ENCODE results near the gene METAP1. TPM values are rescaled to one million over a fixed set of nuclear protein-coding genes. Genes with fewer than 3 reads are reported as not detected.
A peak's percentile ranks its signal among the peaks of the same experiment; 100 is the strongest.
"Not testable (repeated sequence)": the region's sequence is repeated elsewhere in the genome, so short reads cannot be mapped to it uniquely, and the experiment has no call there.

METAP1 gene
- total RNA-seq, 1 donor from 2014 or later = 34.0 TPM

DNA sequence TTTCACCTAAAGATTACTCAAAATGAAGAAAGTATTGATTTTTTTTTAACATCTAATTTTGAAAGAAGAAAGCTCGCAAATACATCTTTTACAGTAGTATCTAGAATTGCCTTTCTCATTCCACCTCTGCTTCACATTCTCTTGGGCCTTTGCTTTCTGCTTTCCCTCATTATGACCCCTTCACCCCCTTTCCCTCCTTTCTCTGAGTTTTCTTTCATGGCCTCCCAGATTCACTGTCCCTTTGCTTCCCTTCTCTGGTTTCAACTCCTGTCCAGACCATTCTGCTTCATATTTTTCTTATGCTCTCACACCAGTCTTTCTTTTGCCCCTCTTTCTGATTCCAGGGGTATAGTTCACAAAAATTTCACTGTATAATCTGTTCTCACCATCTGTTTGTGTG, 64.0 kb downstream of the METAP1 start:
- DNase-seq = no peak

DNA sequence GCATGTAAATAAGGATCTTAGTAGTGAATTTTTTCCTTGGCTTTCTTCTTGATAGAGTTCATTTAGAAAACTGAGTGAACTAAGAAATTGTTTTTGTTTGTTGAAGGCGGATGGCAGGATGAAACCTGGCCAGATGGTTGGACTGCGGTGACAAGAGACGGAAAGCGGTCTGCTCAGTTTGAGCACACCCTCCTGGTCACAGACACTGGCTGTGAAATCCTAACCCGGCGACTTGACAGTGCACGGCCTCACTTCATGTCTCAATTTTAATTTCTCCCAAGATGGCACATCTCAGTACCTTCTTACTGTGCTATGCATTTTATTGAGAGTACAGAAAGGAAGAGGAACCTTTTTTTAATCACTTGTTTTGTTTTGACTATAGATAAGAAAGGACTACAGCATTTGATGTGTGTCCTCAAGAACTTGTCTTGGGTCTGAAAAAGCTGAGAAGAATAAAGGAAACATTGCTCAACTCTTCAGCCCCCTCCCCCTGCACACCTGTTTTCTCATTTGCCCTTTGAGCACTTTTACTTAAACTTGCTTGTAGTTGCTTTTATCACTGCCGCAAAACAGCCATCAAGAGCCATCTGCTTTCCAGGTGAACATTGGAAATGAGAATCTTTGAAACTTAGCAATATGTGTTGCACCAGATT, 65.7 kb downstream of the METAP1 start:
- DNase-seq = no peak

DNA sequence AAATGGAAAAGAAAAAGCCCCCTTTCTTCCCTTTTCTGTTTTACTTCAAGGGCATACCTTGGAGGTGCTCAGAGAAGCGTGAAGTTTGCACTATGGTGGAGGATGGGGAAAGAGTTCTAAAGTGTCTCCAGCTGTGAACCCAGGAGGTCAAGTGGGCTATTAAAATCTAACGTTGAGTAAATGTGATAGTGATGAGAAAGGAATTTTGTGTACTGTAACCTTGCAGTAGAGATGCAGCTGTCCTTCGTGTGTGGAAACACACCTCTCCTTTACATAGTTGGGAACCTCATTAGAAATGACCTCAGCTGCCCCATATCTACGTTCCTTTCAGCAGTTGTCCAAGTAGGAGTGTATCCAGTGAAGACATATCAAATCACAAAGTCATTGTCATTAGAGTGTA, 66.6 kb downstream of the METAP1 start:
- no peak for DNase-seq

DNA sequence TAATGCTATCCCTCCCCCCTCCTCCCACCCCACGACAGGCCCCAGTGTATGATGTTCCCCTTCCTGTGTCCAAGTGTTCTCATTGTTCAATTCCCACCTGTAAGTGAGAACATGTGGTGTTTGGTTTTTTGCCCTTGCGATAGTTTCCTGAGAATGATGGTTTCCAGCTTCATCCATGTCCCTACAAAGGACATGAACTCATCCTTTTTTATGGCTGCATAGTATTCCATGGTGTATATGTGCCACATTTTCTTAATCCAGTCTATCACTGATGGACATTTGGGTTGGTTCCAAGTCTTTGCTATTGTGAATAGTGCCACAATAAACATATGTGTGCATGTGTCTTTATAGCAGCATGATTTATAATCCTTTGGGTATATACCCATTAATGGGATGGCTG, 70.0 kb downstream of the METAP1 start:
- DNase-seq = not testable (repeated sequence)

DNA sequence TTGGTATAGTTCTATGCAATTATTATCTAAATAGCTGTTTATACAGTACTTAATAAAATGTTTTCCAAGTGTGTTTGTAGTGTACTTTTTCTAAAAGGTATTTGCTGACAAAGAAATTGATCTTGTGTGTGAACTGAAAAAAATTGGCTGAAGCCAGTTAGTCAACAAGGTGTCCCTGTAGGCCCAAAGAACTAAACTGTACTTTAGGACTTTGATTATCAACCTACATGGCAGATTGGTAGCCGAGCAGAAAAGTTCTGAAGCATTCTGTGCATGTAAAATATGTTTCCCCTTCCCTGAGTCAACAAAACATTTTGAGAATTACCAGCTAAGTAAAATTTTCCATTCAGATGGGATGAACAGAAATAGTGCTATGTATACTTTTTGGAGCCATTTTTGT, 72.1 kb downstream of the METAP1 start:
- DNase-seq = no peak

DNA sequence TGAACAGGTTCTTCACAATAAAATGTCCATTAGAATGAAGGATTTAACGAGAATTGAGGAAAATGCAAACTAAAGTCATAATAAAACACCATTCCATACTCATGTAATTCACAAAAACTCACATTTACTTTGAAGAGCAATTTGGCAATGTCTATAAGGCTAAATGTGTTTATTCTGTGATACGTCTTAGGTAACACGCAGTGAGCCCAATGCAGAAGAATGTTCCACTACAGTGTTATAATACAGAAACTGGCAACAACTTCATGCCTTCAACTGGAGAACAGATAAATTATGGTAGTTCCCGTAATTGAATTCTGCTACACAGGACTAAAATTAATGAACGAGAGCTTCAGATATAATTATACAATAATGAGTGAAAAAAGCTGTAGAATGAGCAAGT, 75.6 kb downstream of the METAP1 start:
- no peak for DNase-seq

DNA sequence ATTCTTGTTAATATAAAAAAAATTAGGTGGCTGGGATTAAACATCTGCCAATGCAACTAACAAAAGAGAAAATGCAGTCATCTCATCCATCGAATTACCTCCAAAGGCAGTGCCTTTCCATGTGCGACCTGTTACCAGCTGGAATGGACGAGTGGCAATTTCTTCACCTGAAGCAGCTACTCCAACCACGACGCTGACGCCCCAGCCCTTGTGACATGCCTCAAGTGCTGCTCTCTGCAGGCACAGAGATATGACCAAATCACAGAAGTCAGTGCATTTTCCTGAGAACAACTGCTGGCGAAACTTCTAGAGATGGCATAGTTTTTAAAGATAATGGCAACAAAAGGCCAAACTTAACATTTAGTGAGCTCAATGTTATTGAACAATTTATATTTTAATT, 79.3 kb downstream of the METAP1 start:
- DNase-seq = no peak

DNA sequence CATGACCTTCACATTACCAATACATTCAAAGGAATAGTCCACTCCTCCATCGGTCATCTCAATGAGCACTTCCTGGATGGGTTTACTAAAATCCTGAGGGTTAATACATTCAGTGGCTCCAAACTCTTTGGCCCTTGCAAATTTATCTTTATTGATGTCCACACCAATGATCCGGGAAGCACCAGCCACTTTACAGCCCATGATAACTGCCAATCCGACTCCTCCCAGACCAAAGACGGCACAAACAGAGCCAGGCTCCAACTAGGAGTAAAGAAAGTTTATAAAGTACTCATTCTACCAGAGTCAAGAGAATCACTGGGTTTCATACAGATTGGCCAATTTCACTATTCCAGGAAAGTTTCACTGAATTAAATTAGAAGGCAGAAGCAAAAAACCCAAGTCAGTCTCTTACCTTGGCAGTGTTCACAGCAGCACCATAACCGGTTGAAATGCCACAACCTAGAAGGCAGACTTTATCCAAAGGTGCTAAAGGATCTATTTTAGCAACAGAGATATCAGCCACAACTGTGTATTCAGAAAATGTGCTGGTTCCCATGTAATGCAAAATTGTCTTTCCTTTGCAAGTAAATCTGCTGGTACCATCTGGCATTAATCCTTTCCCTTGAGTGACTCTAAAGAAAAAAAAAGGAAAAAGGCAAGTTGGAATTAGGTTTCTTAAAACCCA, 80.9 kb downstream of the METAP1 start:
- no peak for DNase-seq

DNA sequence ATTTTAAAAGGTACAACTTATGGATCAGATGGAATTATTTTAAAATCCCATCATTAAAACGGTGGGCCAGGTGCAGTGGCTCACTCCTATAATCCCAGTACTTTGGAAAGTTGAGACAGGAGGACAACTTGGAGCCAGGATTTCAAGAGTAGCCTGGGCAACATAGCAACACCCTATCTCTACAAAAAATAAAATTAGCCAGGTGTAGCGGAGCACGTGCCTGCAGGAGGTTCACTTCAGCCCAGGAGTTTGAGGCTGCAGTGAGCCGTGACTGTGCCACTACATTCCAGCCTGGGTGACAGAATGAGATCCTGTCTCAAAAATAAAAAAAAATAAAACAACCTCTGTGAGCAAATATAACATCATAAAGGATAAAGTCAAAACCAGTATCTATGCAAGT, 81.7 kb downstream of the METAP1 start:
- no peak for DNase-seq

DNA sequence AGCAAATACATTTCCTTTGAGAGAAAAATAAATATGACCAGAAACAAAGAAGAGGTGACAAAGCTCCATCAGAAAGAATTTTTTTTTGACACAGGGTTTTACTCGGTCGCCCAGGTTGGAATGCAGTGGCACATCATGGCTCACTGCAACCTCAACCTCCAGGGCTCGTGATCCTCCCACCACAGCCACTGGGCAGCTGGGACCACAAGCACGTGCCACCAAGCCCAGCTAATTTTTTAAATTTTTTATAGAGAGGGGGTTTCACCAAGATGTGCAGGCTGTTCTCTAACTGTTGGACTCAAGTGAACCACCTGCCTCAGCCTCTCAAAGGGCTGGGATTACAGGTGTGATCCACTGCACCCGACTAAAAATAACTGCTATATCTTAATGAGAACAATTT, 82.8 kb downstream of the METAP1 start:
- no peak for DNase-seq

DNA sequence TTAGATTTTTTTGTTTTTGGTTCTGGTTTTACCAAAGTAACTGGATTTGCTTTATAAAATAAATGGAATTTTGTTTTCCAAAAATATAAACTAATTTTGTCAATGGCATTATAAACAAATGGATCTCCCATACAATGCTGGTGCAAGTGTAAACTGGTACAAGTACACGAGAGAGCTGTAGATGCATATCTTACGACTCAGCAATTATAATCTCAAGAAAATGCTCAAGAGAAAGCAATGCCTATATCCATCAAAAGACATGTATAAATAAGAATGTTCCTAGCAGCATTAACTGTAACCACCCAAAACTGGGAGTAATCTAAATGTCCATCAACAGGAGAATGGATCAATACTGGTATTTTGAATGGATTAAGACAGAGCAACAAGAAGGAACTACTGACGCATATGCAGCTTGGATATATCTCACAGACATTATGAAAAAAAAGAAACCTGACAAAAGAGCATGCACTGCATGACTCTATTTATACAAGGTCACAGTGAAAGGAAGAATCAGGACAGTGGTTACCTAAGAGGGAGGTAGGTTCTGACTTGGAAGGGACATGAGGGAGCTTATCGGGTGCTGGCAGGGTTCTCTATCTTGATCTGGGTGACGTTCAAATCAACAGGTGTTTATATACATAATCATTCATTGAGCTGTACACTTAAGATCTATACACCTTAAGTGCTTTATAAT, 83.6 kb downstream of the METAP1 start:
- DNase-seq = no peak

DNA sequence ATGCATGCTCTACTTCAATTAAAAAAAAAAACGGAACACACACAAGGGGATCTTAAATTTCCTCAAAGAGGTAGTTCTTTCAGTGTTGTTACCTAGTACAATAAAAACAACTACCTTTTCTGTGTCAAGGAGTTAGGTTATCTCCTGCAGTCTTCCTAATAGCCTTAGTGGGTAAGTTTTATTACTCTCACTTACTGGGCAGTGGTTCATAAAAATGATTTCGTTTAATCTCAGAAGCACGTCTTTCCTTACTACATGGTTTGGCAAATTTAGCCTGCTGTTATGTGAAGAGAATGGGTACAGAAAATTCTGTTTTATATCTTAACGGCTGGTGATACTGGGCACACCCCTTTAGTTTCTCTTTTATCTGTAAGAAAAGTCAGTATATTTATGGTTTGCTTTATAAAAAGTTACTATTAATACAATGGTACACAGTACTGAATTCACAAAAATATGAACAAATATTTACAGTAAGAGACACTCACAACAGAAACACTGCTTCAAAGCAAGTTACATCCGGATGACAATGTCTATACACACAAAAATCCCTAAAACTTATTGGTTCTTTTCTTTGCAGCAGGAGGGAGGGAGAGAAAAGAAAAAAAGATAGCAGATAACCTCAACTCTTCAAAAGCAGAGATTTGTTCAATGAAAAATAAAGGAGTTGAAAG, 84.2 kb downstream of the METAP1 start:
- no peak for DNase-seq

DNA sequence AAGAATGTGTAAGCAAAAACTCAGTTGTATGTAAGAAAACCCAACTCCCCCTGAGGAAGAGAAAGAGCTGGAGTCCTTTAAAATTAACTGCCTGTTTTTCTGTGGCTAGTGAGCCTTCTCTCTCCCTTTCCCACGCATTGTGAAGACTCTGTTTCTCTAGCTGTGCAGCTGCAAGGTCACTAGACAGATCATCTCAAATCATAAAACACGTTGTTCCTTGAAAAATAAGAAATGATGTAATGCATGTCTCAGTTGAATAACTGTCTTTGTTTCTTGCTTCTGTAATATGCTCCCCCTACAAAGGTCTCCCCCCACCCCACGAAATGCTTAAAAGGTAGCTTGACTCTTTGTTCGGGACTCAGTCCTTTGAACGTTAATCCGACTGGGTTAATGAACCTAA, 85.3 kb downstream of the METAP1 start:
- not testable (repeated sequence) for DNase-seq

DNA sequence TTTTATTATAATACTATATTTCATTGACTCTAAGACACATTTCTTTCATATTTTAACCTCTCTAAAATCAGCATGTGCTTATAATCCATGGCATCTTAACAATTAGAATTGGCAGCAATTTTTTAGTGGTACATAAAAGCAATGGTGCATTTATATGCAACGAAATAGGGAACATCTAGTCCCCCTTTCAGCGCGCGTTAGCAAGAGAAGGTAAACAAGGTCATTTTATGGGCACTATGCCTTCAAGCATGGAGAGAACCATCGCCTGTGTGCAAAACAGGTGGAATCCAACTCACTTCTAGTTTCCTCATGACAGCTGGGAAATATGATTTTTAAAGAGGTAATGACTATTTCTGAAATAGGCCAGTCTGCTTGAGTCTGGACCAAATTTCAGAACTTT, 86.7 kb downstream of the METAP1 start:
- no peak for DNase-seq

DNA sequence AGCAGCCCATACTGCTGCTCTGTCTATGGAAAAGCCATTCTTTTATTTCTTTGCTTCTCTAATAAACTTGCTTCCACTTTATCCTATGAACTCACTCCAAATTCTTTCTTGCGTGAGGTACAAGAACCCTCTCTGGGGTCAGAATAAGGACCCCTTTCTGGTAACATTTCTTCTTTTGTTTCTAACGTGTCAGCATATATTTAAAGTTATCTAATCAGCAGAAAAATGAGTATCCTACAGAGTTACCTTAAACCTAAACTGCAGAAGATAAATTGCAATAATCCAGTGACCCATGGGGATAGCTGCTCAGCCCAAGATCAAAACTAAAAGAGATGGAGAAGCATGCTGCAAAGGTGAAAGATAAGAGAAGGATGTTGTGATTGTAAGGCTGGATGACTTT, 89.1 kb downstream of the METAP1 start:
- DNase-seq = no peak

DNA sequence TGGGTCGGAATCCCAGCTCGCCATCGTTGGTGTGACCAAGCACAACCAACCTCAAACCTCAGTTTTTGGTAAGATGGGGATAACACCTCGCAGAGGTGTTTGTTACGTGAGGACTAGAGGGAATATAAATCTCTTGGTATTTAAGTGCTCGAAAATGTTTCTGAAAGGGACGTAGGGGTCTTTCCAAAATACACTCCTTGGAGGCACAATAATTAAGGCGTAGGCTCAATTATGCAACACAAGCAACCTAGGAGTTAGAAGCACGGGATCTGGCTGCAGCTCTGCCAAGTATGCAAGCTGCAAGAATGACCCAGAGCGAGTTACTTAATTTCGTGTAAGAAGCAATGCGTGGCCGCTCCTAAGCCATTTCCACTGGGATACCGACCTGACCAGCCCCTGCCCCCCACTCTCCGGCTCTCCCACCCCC, 92.5 kb downstream of the METAP1 start:
- peak; percentile 37 for DNase-seq

DNA sequence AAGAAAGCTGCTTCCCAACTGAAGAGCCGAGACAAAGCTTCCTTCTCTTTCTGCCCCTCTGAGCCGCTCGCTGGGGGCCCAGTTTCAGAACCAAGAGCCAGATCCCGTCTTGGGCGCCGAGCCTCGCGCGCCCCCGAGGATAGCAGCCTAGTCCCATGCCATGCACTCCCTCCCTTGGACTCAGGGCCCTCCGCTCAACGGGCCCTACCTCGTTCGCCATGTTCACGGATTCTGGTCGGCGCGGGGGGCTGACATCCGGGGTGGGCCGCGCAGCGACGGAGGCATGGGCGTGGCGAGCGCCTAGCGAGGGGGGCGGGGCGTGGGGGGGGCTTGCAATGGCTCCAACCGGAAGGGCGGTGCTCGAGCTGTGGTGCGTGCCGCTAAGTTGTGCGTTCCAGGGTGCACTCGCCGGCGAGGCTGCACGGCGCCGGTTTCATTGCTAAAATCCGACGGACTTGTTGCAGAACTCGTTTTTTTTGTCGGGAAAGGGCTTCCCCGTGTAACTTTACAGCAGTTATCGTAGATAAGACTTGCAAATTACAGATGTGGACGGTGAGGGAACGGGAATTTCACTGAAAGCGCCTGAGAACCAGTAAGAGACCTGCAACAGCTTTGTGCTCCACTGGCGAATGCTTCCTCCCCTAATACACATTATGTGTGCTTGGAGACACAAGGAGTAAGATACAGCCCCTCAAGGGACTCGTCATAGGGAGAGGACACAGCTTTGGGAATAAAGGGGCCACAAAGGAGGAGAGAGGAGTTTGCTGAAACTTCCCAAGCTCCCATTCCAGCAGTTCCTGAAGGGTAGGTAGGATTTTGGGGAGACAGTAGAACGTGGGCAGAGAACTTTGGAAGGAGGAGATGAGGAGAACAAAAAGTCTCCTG, 93.2 kb downstream of the METAP1 start, which contains the start of gene ADH5:
ADH5 (minus strand) TSS at position 308 of the 885 bp plus-strand sequence; CDS start at position 220, 88 bp downstream.
- peak; percentile 70 for DNase-seq

DNA sequence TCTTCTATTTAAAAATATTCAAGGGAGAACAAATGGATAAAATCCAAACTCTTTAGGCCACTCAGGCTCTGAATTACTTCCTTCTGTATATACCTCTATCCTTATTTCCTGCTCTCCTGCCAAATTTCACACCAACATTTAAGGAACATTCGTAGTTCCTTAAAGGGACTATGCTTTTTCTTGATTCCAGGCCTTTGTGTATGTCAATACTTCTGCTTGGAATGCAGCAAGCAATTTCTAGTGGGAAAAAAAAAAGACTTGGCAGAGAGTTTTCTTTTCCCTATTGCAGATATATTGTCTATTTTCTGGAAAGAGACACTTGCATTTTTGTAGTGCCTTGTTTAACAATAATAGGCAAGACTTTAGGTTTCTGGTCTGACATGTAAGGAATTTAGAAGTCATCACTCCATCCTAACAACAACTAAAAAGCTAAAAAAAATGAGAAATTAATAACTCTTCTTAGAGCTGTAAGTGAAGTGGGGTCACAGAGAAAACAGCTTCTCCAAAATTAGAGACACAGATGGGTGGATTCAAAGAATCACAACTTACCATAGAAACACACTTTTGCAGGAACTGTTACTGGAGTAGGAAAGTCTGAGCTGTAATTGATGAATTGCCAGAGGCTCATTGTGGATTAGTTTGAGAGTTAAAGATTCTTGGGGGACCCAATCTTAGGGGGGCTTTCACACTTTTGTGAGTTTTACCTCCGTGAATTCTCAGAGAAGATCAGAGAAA, 95.1 kb downstream of the METAP1 start:
- no peak for DNase-seq

DNA sequence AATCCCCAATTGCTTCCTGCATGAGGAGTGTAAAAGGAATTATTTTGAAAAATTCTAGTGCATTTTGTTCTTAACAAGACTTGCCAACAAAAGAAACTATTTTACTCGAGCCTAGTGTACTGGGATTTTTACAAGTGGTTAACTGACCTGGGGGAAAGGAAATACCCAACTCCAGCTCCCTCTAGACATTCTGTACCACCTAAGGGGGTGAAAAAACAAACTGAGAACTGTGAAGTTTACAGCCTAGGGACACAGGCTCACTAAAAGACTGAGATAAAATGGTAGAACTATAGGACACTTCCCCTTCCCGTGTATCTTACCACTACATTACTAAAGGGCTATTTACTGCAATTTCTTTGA, 95.7 kb downstream of the METAP1 start:
- no peak for DNase-seq

DNA sequence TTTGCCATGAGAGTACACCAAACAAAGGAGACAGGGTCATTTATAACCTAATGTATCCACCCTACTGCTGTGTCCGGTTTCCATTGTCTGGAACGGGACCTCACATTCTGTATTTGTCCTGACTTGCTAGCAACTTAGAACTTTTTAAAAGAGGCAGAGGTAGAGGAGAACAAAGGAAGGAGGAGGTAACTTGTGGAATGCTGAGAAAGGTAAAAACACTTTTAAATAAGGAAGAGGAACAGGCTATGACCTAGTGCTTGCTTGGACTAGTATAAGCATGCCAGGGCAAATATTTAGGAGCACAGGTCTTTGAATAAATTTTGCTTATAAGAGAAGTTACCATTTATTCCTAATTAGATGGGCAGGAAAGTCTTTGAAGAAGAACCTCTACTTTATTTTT, 96.3 kb downstream of the METAP1 start:
- not testable (repeated sequence) for DNase-seq

DNA sequence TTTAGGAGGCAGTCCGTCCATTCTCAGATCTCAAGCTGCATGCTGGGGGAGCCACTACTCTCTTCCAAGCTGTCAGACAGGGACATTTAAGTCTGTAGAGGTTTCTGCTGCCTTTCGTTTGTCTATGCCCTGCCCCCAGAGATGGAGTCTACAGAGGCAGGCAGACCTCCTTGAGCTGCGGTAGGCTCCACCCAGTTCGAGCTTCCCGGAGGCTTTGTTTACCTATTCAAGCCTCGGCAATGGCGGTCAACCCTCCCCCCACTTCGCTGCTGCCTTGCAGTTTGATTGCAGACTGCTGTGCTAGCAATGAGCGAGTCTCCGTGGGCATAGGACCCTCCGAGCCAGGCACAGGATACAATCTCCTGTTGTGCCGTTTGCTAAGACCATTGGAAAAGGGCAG, 103.8 kb downstream of the METAP1 start:
- DNase-seq = no peak
